ENCODE results near the gene OR6C68.

The OR6C68 gene

DNA sequence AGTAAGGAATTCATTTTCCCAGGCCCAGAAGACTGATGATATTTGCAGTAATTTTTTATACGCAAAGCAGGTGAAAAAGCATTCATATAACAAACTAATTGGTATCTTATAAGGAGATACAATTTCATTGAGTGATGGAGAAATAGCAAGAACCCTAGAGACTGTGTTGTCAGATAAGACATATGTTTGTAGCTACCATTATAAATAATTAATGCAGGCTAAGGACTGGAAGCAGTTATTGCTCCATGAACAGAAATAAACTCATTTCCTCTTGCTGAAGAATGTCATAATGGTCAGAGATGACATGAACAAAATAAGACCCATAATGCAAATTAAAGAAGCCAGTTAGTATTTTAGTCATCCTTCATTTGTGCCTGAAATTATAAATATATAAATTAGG is 46.8 kb upstream of the OR6C68 start (continued):
- TF ChIP-seq, protein P1, sequence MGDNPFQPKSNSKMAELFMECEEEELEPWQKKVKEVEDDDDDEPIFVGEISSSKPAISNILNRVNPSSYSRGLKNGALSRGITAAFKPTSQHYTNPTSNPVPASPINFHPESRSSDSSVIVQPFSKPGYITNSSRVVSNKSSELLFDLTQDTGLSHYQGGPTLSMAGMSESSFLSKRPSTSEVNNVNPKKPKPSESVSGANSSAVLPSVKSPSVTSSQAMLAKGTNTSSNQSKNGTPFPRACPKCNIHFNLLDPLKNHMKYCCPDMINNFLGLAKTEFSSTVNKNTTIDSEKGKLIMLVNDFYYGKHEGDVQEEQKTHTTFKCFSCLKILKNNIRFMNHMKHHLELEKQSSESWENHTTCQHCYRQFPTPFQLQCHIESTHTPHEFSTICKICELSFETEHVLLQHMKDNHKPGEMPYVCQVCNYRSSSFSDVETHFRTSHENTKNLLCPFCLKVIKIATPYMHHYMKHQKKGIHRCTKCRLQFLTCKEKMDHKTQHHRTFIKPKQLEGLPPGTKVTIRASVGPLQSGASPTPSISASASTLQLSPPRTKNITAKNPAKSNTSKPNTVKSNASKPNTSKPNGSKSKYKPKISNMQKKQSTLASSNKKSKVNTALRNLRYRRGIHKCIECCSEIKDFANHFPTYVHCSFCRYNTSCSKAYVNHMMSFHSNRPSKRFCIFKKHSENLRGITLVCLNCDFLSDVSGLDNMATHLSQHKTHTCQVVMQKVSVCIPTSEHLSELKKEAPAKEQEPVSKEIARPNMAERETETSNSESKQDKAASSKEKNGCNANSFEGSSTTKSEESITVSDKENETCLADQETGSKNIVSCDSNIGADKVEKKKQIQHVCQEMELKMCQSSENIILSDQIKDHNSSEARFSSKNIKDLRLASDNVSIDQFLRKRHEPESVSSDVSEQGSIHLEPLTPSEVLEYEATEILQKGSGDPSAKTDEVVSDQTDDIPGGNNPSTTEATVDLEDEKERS (tag by site-specific recombination; IDR thresholded peaks at IDR 0.05): no peak
- TF ChIP-seq, protein P2, sequence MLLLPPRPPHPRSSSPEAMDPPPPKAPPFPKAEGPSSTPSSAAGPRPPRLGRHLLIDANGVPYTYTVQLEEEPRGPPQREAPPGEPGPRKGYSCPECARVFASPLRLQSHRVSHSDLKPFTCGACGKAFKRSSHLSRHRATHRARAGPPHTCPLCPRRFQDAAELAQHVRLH (tag by site-specific recombination; IDR thresholded peaks at IDR 0.05): no peak
- no peak for TF ChIP-seq ZNF292 (tag by site-specific recombination; IDR thresholded peaks at IDR 0.05; ENCODE audit: borderline replicate concordance, low read depth)
- TF ChIP-seq, protein P3, sequence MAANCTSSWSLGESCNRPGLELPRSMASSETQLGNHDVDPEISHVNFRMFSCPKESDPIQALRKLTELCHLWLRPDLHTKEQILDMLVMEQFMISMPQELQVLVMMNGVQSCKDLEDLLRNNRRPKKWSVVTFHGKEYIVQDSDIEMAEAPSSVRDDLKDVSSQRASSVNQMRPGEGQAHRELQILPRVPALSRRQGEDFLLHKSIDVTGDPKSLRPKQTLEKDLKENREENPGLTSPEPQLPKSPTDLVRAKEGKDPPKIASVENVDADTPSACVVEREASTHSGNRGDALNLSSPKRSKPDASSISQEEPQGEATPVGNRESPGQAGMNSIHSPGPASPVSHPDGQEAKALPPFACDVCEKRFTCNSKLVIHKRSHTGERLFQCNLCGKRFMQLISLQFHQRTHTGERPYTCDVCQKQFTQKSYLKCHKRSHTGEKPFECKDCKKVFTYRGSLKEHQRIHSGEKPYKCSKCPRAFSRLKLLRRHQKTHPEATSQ (tag by site-specific recombination; IDR thresholded peaks at IDR 0.05): no peak
- no peak for TF ChIP-seq ZNF501 (tag by site-specific recombination; IDR thresholded peaks at IDR 0.05)
- TF ChIP-seq, protein P4, sequence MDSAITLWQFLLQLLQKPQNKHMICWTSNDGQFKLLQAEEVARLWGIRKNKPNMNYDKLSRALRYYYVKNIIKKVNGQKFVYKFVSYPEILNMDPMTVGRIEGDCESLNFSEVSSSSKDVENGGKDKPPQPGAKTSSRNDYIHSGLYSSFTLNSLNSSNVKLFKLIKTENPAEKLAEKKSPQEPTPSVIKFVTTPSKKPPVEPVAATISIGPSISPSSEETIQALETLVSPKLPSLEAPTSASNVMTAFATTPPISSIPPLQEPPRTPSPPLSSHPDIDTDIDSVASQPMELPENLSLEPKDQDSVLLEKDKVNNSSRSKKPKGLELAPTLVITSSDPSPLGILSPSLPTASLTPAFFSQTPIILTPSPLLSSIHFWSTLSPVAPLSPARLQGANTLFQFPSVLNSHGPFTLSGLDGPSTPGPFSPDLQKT (IDR thresholded peaks at IDR 0.05; ENCODE audit: borderline replicate concordance, low read depth, low read length): no peak
- TF ChIP-seq ZNF596 (tag by site-specific recombination; IDR thresholded peaks at IDR 0.05): no peak

GRCh38 chr12:55446326-55446725 is 45.9 kb upstream of the OR6C68 start:
- Histone ChIP-seq H3K27ac (ENCODE audit: extremely low read depth, low read depth, low read length) (no peak overlapping the region), H3K4me3 (ENCODE audit: low read depth, low read length) (no peak overlapping the region), H3K36me3 (ENCODE audit: control insufficient read depth in 2 of 2, insufficient read depth in 1 of 2, low read length in 2 of 2) (no peaks in the 10 kb centered on the region), H3K4me1 (ENCODE audit: control insufficient read depth, insufficient read depth, low read length) (no peaks in the 10 kb centered on the region), H3K9me3 (ENCODE audit: control insufficient read depth, insufficient read depth, low read depth, low read length) (no peaks in the 10 kb centered on the region)
- TF ChIP-seq OSR2 (tag by site-specific recombination; IDR thresholded peaks at IDR 0.05) (no peak), ZNF654 (tag by site-specific recombination; IDR thresholded peaks at IDR 0.05; ENCODE audit: low read depth) (no peak), ZNF324 (tag by site-specific recombination; IDR thresholded peaks at IDR 0.05) (no peak), ZNF704 (tag by site-specific recombination; IDR thresholded peaks at IDR 0.05) (no peak)
- POLR2A ChIA-PET: no interaction called here
- CTCF ChIA-PET: interaction anchor here (1.1 kb wide), 1 partner anchor 211 kb away, joined by 3 read pairs; no protein-coding TSS in a partner anchor

DNA sequence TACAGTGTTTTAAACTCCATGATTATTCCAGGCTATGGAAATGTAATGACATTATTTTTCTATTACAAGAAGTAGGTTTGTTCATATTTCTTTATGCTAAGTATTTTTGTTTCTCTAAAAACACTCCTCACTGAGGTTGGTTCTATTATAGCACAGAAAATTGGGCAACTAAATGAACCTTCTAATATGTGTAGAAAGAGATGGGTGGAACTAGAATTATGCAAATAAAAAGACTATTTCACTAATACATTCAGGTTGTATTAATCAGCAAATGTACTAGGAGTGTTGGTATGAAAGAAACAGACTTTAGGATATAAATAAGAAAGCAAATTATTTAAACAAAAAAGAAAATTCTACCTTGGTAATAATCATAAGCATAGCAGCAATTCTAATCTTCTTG is 43.4 kb upstream of the OR6C68 start:
- no peaks in the 10 kb centered on the region for H3K9me3 ChIP-seq (ENCODE audit: control insufficient read depth, insufficient read depth, low read depth, low read length)
- ChIA-PET CTCF (no interaction called here), POLR2A (no interaction called here)
- TF ChIP-seq INSM2 (tag by site-specific recombination; IDR thresholded peaks at IDR 0.05) (no peak), ZNF529 (tag by site-specific recombination; IDR thresholded peaks at IDR 0.05; ENCODE audit: insufficient replicate concordance) (no peak), ZNF132 (tag by site-specific recombination; IDR thresholded peaks at IDR 0.05; ENCODE audit: borderline replicate concordance) (no peak), ZNF843 (tag by site-specific recombination; IDR thresholded peaks at IDR 0.05) (no peak), ZNF571 (tag by site-specific recombination; IDR thresholded peaks at IDR 0.05) (no peak), ZNF175 (tag by site-specific recombination; IDR thresholded peaks at IDR 0.05) (no peak), ZNF785 (tag by site-specific recombination; IDR thresholded peaks at IDR 0.05) (no peak), ZFP37 (tag by site-specific recombination; IDR thresholded peaks at IDR 0.05) (no peak)
- TF ChIP-seq, protein P5, sequence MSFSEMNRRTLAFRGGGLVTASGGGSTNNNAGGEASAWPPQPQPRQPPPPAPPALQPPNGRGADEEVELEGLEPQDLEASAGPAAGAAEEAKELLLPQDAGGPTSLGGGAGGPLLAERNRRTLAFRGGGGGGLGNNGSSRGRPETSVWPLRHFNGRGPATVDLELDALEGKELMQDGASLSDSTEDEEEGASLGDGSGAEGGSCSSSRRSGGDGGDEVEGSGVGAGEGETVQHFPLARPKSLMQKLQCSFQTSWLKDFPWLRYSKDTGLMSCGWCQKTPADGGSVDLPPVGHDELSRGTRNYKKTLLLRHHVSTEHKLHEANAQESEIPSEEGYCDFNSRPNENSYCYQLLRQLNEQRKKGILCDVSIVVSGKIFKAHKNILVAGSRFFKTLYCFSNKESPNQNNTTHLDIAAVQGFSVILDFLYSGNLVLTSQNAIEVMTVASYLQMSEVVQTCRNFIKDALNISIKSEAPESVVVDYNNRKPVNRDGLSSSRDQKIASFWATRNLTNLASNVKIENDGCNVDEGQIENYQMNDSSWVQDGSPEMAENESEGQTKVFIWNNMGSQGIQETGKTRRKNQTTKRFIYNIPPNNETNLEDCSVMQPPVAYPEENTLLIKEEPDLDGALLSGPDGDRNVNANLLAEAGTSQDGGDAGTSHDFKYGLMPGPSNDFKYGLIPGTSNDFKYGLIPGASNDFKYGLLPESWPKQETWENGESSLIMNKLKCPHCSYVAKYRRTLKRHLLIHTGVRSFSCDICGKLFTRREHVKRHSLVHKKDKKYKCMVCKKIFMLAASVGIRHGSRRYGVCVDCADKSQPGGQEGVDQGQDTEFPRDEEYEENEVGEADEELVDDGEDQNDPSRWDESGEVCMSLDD (tag by site-specific recombination; IDR thresholded peaks at IDR 0.05): no peak
- no peak overlapping the region for H3K27ac ChIP-seq (ENCODE audit: extremely low read depth, low read depth, low read length)
- H3K36me3 ChIP-seq (ENCODE audit: control insufficient read depth in 2 of 2, insufficient read depth in 1 of 2, low read length in 2 of 2): no peaks in the 10 kb centered on the region
- no peak overlapping the region for H3K4me3 ChIP-seq (ENCODE audit: low read depth, low read length)
- no peaks in the 10 kb centered on the region for H3K4me1 ChIP-seq (ENCODE audit: control insufficient read depth, insufficient read depth, low read length)
